Effector memory CD8-positive, alpha-beta T cell (primary cell): ENCODE measurements around the gene CUBN.

Experiments used
- ATAC-seq: fragments of 150-1000 bp; cut with Tn5 transposase; replicated peaks from 2 replicates; pipeline ENCODE4 v1.10.0; 2021; ENCODE audit warnings: mild to moderate bottlenecking, moderate library complexity
- DNase-seq, 3 experiments: peaks; one replicate each; pipeline ENCODE4 v3.0.0; 2021
- H3K27ac Mint-ChIP-seq, 2 donors: one replicate each; pipeline ENCODE4 v1.8.0; 2022; ENCODE audit warnings: mild to moderate bottlenecking in 2 of 2, mixed read lengths in 2 of 2, moderate library complexity in 2 of 2
- H3K27me3 Mint-ChIP-seq, 2 donors: one replicate each; pipeline ENCODE4 v1.8.0; 2022; ENCODE audit warnings: mixed read lengths in 2 of 2
- H3K36me3 Mint-ChIP-seq: one replicate; pipeline ENCODE4 v1.8.0; 2022; ENCODE audit warnings: mild to moderate bottlenecking, moderate library complexity, mixed read lengths; ENCODE audit not compliant: insufficient read depth
- H3K4me1 Mint-ChIP-seq, 2 donors: one replicate each; pipeline ENCODE4 v1.8.0; 2022; ENCODE audit warnings: low read depth in 2 of 2, mixed read lengths in 2 of 2
- H3K4me3 Mint-ChIP-seq, 2 donors: one replicate each; pipeline ENCODE4 v1.8.0; 2022; ENCODE audit warnings: mild to moderate bottlenecking in 2 of 2, mixed read lengths in 2 of 2, moderate library complexity in 2 of 2
- H3K9me3 Mint-ChIP-seq, 2 donors: one replicate each; pipeline ENCODE4 v1.8.0; 2022; ENCODE audit warnings: mixed read lengths in 2 of 2
- total RNA-seq, 9 experiments: gene quantifications; one replicate each; lab custom pipeline; 2026; lab: John Stamatoyannopoulos, UW

Gene CUBN
- 1.6 to 80.2 (median 23.5) reads per million in 9 experiments for total RNA-seq

- Mint-ChIP-seq H3K9me3 (no peaks in the 10 kb centered on the region), H3K27me3 (no peaks in the 10 kb centered on the region), H3K36me3 (no peaks in the 10 kb centered on the region), H3K4me3 (no peak within 1 kb of the TSS), H3K27ac (no peak within 1 kb of the TSS), H3K4me1 (peaks cover 0 to 4% of the 10 kb centered on the region in 2 donors)
- no peak for ATAC-seq
- DNase-seq = no peak
These were observed at the start of gene CUBN for GRCh38 chr10:17129741-17130140. CUBN (minus strand) TSS chr10:17129811; CDS start chr10:17129765, 46 bp downstream.

DNA sequence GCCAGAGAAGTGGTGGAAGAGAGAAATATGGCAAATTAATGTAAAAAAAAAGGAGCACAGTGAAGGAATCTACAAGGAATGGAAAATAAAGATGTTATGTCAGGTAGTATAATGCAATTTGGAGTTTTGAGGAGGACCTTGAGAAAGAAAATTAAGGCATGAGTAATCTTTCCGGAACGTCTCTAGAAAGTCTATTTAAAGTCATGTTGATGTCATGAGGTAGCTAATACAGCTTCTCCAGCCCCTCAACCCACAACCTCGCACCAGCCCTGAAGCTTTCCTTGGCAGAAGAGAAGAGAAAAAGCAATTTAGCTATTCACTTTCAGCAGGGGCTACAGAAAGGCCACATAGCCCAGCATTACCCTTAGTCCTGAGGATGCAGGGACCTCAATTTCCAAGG, 49.4 kb upstream of the CUBN start:
- no peak for ATAC-seq
- Mint-ChIP-seq H3K27me3 (no peaks in the 10 kb centered on the region), H3K27ac (no peak overlapping the region), H3K36me3 (peaks cover 4% of the 10 kb centered on the region), H3K9me3 (no peaks in the 10 kb centered on the region), H3K4me1 (peaks cover 4 to 10% of the 10 kb centered on the region in 2 donors), H3K4me3 (no peak overlapping the region)
- no peak for DNase-seq

GRCh38 chr10:17178006-17178405, 48.4 kb upstream of the CUBN start:
- no peaks in the 10 kb centered on the region for H3K9me3 Mint-ChIP-seq
- H3K27ac Mint-ChIP-seq = no peak overlapping the region
- ATAC-seq (no peak), DNase-seq (no peak)
- no peaks in the 10 kb centered on the region for H3K27me3 Mint-ChIP-seq
- peaks cover 4% of the 10 kb centered on the region for H3K36me3 Mint-ChIP-seq
- no peak overlapping the region for H3K4me3 Mint-ChIP-seq
- H3K4me1 Mint-ChIP-seq = peaks cover 4 to 9% of the 10 kb centered on the region in 2 donors

DNA sequence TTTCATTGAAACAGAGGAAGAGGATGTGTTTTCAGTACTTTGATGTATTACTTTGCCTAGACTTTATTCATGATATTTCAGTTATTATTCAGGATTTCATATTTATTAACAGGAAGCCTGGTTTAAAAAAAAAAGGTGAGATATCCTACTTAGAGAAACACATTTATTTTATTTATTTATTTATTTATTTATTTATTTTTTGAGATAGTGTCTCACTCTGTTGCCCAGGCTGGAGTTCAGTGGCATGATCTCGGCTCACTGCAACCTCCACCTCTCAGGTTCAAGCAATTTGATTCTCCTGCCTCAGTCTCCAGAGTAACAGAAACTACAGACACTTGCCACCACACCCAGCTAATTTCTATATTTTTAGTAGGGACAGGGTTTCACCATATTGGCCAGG, 47.4 kb upstream of the CUBN start:
- H3K9me3 Mint-ChIP-seq = no peaks in the 10 kb centered on the region
- H3K4me1 Mint-ChIP-seq = peaks cover 4 to 8% of the 10 kb centered on the region in 2 donors
- no peak for DNase-seq
- peaks cover 11% of the 10 kb centered on the region for H3K36me3 Mint-ChIP-seq
- no peak for ATAC-seq
- H3K27me3 Mint-ChIP-seq = no peaks in the 10 kb centered on the region
- peak overlapping the region in 1 of 2 donors; percentile 4 for H3K27ac Mint-ChIP-seq
- no peak overlapping the region for H3K4me3 Mint-ChIP-seq

DNA sequence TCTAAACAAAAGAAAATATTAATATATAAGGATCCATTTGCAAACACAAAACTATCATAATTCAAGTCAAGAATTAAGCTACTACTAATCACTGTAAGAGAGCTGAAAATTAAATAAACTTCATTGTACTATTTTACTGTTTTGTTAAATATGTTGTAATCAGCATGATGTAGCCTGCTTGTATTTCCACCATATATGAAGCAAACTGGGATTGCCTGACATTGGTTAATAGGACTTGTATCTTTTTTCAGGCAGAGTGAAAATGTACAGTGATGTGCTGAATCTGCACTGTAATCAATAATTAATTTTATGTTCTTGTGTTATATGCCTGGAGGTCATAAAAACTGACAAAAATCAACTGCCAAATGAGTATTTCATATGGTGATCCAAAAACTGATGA, 46.5 kb upstream of the CUBN start:
- peak overlapping the region; percentile 53 to 85 for H3K27ac Mint-ChIP-seq
- peaks cover 4 to 8% of the 10 kb centered on the region in 2 donors for H3K4me1 Mint-ChIP-seq
- peaks cover 11% of the 10 kb centered on the region for H3K36me3 Mint-ChIP-seq
- ATAC-seq (no peak), DNase-seq (no peak)
- no peaks in the 10 kb centered on the region for H3K27me3 Mint-ChIP-seq
- H3K9me3 Mint-ChIP-seq = no peaks in the 10 kb centered on the region
- peak overlapping the region in 1 of 2 donors; percentile 52 for H3K4me3 Mint-ChIP-seq

GRCh38 chr10:17175551-17175950, 45.9 kb upstream of the CUBN start:
- DNase-seq (peak in 1 of 3 experiments; percentile 4), ATAC-seq (peak; percentile 65)
- no peaks in the 10 kb centered on the region for H3K9me3 Mint-ChIP-seq
- H3K27ac Mint-ChIP-seq = peak overlapping the region; percentile 53 to 85
- H3K27me3 Mint-ChIP-seq = no peaks in the 10 kb centered on the region
- peak overlapping the region; percentile 49 to 52 for H3K4me3 Mint-ChIP-seq
- H3K4me1 Mint-ChIP-seq = peaks cover 4 to 8% of the 10 kb centered on the region in 2 donors
- H3K36me3 Mint-ChIP-seq = peaks cover 11% of the 10 kb centered on the region

DNA sequence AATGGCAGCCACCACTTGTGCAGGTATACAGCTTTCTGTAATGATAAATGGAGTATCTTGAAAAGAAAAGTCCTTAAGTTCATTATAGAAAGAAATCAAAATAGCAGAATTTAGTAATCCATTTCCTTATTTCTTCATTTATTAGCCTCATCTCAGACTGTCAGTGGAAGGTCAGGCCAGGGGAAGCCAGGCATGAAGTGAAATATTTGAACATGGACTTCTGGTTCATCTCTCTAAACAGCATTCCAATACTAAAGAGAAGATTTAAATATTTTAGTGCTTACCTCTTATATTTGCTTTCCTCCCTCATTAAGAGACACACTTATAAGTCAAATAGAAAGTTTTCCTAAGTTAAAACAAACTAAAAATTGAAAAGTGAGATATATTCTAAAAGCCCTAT, 45.0 kb upstream of the CUBN start:
- H3K4me1 Mint-ChIP-seq = peaks cover 4 to 8% of the 10 kb centered on the region in 2 donors
- no peaks in the 10 kb centered on the region for H3K27me3 Mint-ChIP-seq
- no peak for DNase-seq
- no peak for ATAC-seq
- peaks cover 11% of the 10 kb centered on the region for H3K36me3 Mint-ChIP-seq
- no peak overlapping the region for H3K4me3 Mint-ChIP-seq
- H3K27ac Mint-ChIP-seq = no peak overlapping the region
- no peaks in the 10 kb centered on the region for H3K9me3 Mint-ChIP-seq

- peaks cover 7% of the 10 kb centered on the region for H3K36me3 Mint-ChIP-seq
- no peak overlapping the region for H3K4me3 Mint-ChIP-seq
- H3K27ac Mint-ChIP-seq = no peak overlapping the region
- DNase-seq = no peak
- H3K4me1 Mint-ChIP-seq = peaks cover 4 to 8% of the 10 kb centered on the region in 2 donors
- no peaks in the 10 kb centered on the region for H3K27me3 Mint-ChIP-seq
- no peaks in the 10 kb centered on the region for H3K9me3 Mint-ChIP-seq
- ATAC-seq = no peak
These were observed 41.6 kb upstream of the CUBN start for GRCh38 chr10:17171141-17171641.

GRCh38 chr10:17169803-17170202, 40.2 kb upstream of the CUBN start:
- H3K36me3 Mint-ChIP-seq = peaks cover 7% of the 10 kb centered on the region
- no peaks in the 10 kb centered on the region for H3K4me1 Mint-ChIP-seq
- no peak overlapping the region for H3K27ac Mint-ChIP-seq
- H3K4me3 Mint-ChIP-seq = no peak overlapping the region
- no peaks in the 10 kb centered on the region for H3K9me3 Mint-ChIP-seq
- ATAC-seq = no peak
- H3K27me3 Mint-ChIP-seq = no peaks in the 10 kb centered on the region
- DNase-seq = no peak

DNA sequence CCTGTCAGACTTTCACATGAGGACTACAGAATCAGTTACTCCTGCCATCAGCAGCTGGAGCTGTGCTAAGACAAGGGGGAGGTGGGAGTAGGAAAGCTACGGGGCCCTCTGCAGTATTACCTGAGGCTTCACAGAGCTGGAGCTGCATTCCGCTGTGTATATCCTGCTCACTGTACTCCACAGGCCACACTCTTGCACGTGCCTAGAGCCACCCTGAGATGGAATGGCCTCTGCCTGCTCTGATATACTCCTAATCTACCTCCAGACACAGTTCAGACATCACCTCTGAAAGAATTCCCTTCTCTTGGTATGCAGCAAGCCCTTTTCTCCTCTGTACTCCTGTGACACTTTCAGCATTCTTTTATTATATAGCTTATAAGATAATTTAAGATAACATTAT, 37.1 kb upstream of the CUBN start:
- Mint-ChIP-seq H3K4me3 (no peak overlapping the region), H3K27ac (peak overlapping the region in 1 of 2 donors; percentile 41), H3K4me1 (peaks cover 0 to 5% of the 10 kb centered on the region in 2 donors), H3K27me3 (no peaks in the 10 kb centered on the region), H3K36me3 (peaks cover 3% of the 10 kb centered on the region), H3K9me3 (no peaks in the 10 kb centered on the region)
- ATAC-seq (no peak), DNase-seq (no peak)

- Mint-ChIP-seq H3K4me1 (peaks cover 0 to 5% of the 10 kb centered on the region in 2 donors), H3K27me3 (no peaks in the 10 kb centered on the region), H3K9me3 (no peaks in the 10 kb centered on the region), H3K36me3 (peaks cover 3% of the 10 kb centered on the region), H3K27ac (peak overlapping the region in 1 of 2 donors; percentile 50), H3K4me3 (no peak overlapping the region)
- ATAC-seq (no peak), DNase-seq (no peak)
These were observed 33.2 kb upstream of the CUBN start for GRCh38 chr10:17162828-17163227.

- Mint-ChIP-seq H3K27me3 (no peaks in the 10 kb centered on the region), H3K27ac (peak overlapping the region in 1 of 2 donors; percentile 41), H3K4me3 (no peak overlapping the region), H3K36me3 (peaks cover 3% of the 10 kb centered on the region), H3K4me1 (peaks cover 0 to 5% of the 10 kb centered on the region in 2 donors), H3K9me3 (no peaks in the 10 kb centered on the region)
- ATAC-seq (no peak), DNase-seq (no peak)
These were observed 32.2 kb upstream of the CUBN start for GRCh38 chr10:17161775-17162174.

GRCh38 chr10:17157024-17157423, 27.4 kb upstream of the CUBN start:
- H3K27me3 Mint-ChIP-seq = no peaks in the 10 kb centered on the region
- no peaks in the 10 kb centered on the region for H3K4me1 Mint-ChIP-seq
- ATAC-seq = no peak

GRCh38 chr10:17155826-17156225, 26.2 kb upstream of the CUBN start:
- Mint-ChIP-seq H3K27me3 (no peaks in the 10 kb centered on the region), H3K36me3 (peaks cover 3% of the 10 kb centered on the region), H3K27ac (peak overlapping the region in 1 of 2 donors; percentile 41), H3K4me3 (no peak overlapping the region), H3K9me3 (no peaks in the 10 kb centered on the region), H3K4me1 (no peaks in the 10 kb centered on the region)
- no peak for ATAC-seq
- DNase-seq = no peak

More at GRCh38 chr10:17157024-17157423, 27.4 kb upstream of the CUBN start:
- H3K4me3 Mint-ChIP-seq = no peak overlapping the region
- H3K36me3 Mint-ChIP-seq = peaks cover 4% of the 10 kb centered on the region
- H3K27ac Mint-ChIP-seq = no peak overlapping the region
- DNase-seq = no peak
- H3K9me3 Mint-ChIP-seq = no peaks in the 10 kb centered on the region
